HG03196 (cell line): ENCODE measurements around the gene CIAO2B.

Experiments
- ATAC-seq: cut with Tn5 transposase; IDR thresholded peaks from one replicate; pipeline ENCODE4 v1.9.1; 2021; ENCODE audit not compliant: unreplicated experiment

CIAO2B gene

GRCh38 chr16:66890799-66891198, 43.4 kb downstream of the CIAO2B start:
- ATAC-seq, result no peak

- ATAC-seq, result no peak
Measured at GRCh38 chr16:66889622-66890021, 44.6 kb downstream of the CIAO2B start.

- no peak for ATAC-seq
Measured at GRCh38 chr16:66888647-66889615, 45.3 kb downstream of the CIAO2B start.

- no peak for ATAC-seq
Measured at GRCh38 chr16:66886914-66887313, 47.3 kb downstream of the CIAO2B start.

GRCh38 chr16:66886321-66886720, 47.9 kb downstream of the CIAO2B start:
- no peak for ATAC-seq

- no peak for ATAC-seq
Measured at GRCh38 chr16:66885491-66885890, 48.7 kb downstream of the CIAO2B start.

- no peak for ATAC-seq
Measured at GRCh38 chr16:66882702-66883101, 51.5 kb downstream of the CIAO2B start.
